HG03575 (cell line): ENCODE results near the gene CPB1.
A peak's percentile ranks its signal among the peaks of the same experiment; 100 is the strongest.

ENCODE experiments used
- ATAC-seq: cut with Tn5 transposase; IDR thresholded peaks from one replicate; pipeline ENCODE4 v1.9.1; 2021; ENCODE audit not compliant: unreplicated experiment, insufficient number of reproducible peaks, low FRiP score; ENCODE audit errors: extremely low read depth

CPB1 gene

GRCh38 chr3:148825476-148825875 lies 2.1 kb upstream of the CPB1 start:
- ATAC-seq, result no peak

DNA sequence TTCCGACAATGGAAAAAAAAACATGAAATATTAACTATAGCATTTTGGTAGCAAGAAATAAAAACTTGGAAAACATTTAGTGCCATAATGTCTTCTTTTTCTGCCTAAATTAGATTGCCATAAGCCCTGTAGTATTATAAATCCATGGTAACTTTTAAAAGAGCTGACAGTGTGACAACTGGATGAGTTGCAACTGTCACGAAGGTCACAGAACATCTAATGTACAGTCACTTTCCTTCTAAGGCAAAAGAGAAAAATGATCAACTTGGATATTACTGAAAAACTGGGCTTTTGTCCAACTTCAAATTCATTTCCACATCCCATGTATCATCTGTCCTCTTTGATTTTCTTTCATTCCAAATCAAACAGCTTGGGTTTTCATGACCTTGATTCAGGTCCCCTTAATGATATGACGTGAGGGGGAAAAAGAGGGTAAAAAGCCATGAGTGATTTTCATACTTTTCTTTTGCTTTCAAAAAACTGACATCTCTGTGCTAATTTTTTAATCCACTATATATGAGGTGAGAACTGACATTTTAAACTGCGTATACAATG lies 602 bp downstream of the CPB1 start:
- no peak for ATAC-seq

- no peak for ATAC-seq
Measured at GRCh38 chr3:148829926-148830325, 2.3 kb downstream of the CPB1 start.

DNA sequence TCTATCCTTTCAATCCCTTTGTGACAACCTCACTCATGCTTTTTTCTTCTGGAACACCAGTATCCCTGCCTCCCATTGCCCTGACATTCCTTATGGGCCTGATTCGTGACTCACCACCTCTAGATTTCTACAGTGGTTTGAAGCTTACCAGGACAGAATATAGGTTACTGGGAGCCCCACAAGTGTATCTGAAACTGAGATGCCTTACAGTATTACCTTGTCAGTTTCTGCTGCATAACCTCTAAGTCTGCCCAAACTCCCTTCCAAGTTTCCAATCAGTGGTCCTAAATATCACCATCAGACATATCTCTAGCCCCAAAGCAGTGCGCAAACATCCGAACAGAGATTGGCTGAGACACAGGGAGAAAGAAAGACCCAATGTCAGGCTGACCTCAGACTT lies 5.6 kb downstream of the CPB1 start:
- no peak for ATAC-seq

GRCh38 chr3:148839805-148840204 lies 12.2 kb downstream of the CPB1 start:
- ATAC-seq, result no peak

DNA sequence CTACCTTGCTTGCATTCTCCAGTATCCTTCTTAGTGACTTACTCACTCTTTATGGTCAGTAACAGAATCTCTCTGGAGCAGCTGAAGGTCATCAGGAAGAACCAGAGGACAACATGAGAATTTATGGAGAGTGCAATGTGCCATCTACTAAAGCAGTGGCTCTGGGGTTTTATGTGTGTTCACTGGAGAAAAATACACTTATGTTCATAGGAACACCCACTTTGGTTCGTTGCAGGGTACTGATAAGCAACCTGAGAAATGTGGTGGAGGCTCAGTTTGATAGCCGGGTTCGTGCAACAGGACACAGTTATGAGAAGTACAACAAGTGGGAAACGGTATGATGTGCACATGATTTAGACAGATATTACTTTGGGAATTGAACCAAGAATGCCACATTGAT lies 12.8 kb downstream of the CPB1 start:
- ATAC-seq, result no peak

DNA sequence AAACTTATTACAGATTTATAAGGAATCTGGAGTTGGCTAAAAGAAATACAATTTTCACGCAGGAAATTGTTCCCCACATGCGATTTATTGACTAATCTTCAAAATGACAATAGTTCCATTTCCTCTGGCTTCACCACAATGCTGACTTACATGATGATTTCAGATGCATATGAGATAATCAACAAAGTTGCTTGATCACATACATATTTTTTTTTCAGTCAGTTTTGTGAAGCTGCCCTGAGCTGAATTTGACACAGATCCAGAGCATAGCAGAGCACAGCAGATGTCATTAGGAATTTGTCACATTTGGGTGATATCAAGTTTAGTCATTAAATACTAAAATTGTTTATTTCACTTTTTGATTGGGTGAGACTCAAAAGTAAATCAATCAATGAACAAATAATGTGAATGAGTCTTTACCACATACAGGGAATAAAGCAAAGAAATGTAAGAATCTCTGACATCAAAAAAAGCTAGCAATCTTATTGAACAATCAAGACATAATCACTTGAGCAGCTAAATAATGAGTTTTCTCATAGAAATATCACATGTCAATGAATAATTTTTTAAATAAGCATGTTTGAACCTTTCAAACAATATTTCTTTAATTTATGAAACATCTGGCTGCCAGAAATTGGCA lies 18.3 kb downstream of the CPB1 start:
- ATAC-seq, result no peak

- no peak for ATAC-seq
Measured at GRCh38 chr3:148847351-148847750, 19.7 kb downstream of the CPB1 start.

DNA sequence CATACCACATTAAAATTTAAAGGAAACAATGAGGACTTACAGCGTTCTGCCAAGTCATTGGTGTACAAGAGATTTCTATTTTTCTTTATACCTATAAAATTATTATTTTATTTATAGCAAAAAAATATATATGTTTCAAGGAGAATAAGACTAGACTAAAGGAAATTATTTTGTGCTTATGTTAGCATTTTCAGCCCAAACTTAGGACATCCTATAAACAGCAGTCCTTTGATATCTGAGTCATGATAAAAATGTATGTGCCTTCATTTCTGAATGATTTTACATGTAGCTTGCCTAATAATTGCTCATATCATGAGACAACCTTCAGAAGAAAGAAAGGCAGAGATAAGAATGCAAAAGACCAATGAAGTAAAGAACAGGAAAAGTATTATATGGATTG lies 20.8 kb downstream of the CPB1 start:
- ATAC-seq, result no peak

DNA sequence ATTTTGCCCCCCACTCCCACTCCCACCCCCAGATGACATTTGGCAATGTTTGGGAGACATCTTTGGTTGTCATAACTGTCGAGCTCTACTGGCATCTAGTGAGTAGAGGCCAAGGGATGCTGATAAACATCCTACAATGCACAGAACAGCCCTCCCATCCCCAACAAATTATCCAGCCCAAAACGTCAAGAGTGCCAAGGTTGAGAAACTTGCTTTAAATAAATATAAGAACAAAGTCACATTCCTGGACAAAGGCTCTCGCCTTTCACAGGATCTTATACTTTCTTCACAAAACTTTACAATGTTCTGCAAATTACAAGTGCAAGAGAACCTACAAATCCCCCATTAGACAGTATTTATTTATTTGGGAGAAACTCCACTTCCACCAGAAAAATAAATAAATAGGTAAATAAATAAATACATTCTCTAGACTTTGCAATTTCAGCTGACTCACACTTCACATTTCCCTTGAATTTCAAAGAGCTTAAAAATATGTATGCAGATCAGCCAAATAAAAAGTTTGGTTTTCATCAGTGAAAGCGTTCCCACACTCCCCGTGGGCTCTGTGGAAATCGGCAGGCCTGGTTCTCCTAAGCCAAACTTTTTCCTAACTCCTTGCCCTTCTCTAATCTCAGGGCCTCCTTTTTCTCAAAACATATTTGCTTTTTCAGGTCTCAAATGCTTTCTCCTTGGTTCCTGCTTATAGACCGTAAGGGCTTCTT lies 24.8 kb downstream of the CPB1 start:
- ATAC-seq, result no peak

GRCh38 chr3:148853076-148853475 lies 25.5 kb downstream of the CPB1 start:
- ATAC-seq, result no peak

DNA sequence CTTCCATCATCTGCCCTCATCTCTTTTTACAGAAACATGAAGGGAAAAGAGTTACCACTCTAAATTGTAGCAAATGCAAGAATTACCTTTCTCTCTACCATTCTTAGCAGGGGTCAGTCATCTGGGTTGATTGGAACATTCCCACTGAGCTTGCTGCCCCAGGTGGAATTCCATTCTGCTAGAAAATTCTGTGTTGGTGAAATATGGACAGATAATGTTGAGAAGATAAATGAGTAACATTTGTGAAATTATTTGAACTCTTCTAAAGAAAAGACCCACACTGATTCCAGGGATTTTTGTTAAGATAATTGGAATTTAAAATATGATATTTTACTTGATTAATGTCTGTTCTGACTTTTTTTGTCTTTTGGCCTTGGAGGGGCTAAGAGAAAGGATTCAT lies 26.4 kb downstream of the CPB1 start:
- no peak for ATAC-seq

GRCh38 chr3:148856384-148856783 lies 28.8 kb downstream of the CPB1 start:
- no peak for ATAC-seq

DNA sequence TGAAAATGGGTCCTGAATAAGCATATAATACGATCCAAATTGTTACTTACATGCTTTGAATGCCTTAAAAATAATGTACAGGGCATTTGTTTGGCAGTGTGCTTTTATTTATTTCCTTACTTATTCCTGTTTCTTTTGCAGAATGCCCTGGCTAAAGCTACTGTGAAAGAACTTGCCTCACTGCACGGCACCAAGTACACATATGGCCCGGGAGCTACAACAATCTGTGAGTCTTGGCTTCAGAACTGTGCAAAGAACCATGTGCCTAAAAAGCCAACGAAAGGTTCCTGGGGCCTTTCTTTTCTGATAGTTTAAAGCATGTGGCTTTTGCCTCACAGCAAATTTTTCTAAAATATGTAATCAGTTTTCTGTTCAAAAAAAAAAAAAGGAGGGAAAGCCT lies 29.7 kb downstream of the CPB1 start:
- no peak for ATAC-seq

GRCh38 chr3:148861277-148861869 lies 33.8 kb downstream of the CPB1 start:
- peak; percentile 70 for ATAC-seq

DNA sequence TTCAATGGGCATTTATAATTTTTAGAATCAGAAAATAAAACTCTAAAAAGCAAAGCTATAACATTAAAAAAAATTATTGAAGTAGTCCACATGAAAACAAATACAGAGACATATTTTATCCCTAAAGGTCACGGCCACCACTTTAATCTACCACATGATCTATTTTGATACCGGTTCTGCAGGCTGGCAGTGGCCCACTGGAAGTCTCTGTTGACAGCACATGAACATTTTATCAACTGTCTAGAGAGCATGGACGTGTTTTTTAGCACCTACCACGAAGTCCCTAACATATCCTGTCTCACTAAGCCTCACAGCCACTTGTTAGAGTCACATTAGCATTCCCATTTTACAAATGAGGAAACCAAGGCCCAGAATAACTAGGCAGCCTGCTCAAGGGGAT lies 35.7 kb downstream of the CPB1 start:
- no peak for ATAC-seq

DNA sequence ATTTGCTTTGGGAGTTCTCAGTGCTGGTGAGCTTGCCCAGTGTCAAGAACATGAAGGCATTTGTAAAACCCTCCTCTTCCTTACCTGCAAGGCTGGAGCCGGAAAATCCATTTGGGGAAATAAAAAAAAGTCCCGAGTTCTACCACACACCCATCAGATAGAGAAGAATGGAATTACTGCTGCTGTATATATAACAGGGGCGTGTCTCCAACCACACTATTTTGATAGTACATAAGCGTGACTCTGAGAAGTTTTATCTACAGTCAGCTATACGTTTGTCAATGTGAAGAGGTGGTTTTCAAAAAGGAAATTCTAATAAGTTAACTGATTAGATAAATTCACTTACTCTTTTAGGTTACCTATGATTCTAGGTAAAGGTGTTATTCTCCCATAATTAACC lies 36.2 kb downstream of the CPB1 start:
- no peak for ATAC-seq

DNA sequence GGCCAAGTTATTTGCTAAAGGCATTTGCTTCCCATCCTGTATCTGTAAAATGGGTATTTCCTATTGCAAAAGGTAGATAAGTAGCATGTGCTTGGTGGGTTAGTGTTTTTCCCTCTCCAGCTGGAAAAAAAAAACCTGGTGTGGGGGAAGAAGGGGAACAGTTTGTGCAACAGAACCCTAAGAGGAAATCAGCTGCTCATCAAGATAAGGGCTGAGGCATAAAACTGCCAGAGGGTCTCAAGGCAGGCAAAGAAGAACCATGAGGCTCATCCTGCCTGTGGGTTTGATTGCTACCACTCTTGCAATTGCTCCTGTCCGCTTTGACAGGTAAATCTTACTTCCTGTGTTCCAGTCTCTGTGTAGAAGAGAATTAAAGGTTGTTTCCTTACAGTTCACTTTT lies 37.4 kb downstream of the CPB1 start, which contains the start of gene CPA3:
TSS of gene CPA3 (plus strand) at position 248 of the 400 bp plus-strand sequence. CDS start at position 260, 12 bp downstream.
- ATAC-seq, result no peak

DNA sequence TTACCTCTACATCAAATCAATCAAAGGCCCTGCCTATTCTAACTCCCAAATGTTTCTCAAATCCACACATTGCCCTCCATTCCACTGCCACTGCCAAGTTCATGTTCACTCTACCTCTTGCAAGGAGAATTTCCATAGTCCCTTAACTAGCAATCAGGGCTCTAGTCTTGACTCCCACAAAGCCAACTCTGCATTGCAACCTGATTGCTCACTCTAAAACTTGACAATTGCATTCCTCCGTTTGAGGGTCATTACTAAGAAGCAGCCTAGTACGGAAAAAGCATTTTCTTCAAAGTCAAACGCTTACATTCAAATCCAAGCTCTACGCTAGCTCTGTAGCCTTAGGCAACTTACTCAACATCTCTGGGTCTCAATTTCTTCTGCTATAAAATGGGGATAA lies 38.6 kb downstream of the CPB1 start:
- ATAC-seq, result no peak

GRCh38 chr3:148873270-148873927 lies 45.8 kb downstream of the CPB1 start:
- no peak for ATAC-seq
